ENCODE data around the gene GGA1.

GRCh38 chr22:37559901-37560607 lies 48.6 kb upstream of the GGA1 start, which contains the start of gene CDC42EP1:
- TF ChIP-seq CTCF (IDR thresholded peaks at IDR 0.05) (no peak), POLR2AphosphoS5 (IDR thresholded peaks at IDR 0.05) (peak; percentile 44), POLR2A (IDR thresholded peaks at IDR 0.05) (peak; percentile 48 to 78), EP300 (IDR thresholded peaks at IDR 0.05) (no peak)

Data from gastroesophageal sphincter (tissue), 3 donors.